K562 (cell line): ENCODE measurements around the gene VWC2. TPM values are rescaled to one million over a fixed set of nuclear protein-coding genes. Genes with fewer than 3 reads are reported as not detected.

Experiments
- ATAC-seq: fragments of 200-7000 bp; cut with Tn5 transposase; 3 replicates; pipeline ENCODE4 v1.9.1; 2020; ENCODE audit warnings: moderate library complexity
- BruUV-seq: library from RNA; stranded (reverse); fragments of 400-500 nt; replicated peaks from 2 replicates; lab custom pipeline; 2021; lab: Mats Ljungman, UMichigan
- CTCF ChIA-PET: fragments of 300-600 bp; formaldehyde crosslinking; extraction: SDS; loops from one replicate; lab custom pipeline; 2021; ENCODE audit warnings: low intra/inter-chr PET ratio; lab: Yijun Ruan, JAX
- POLR2A ChIA-PET: fragments of 300-600, 350-650 bp; sonication (Branson Sonifier 250); formaldehyde crosslinking; extraction: SDS; loops from one replicate; lab custom pipeline; 2021; ENCODE audit warnings: antibody characterized with exemption, inconsistent platforms; lab: Yijun Ruan, JAX
- DNase-seq, 4 experiments: peaks; one replicate each; pipeline versions ENCODE4 v3.0.0 to v3.0.0-alpha.2; 2011 to 2018; ENCODE audit warnings: low spot score in 3 of 4, mixed read lengths in 3 of 4; ENCODE audit errors: extremely low read depth in 1 of 4
- FAIRE-seq: peaks from 2 replicates; lab custom pipeline; 2011; peaks lifted over from hg19 to GRCh38; lab: Jason Lieb, UNC
- H2AFZ ChIP-seq: 2 replicates; pipeline ENCODE4 v1.6.0; 2011; ENCODE audit warnings: low read depth, low read length, control low read depth, inconsistent platforms
- H3K27ac ChIP-seq: fragments of 200-600 bp; 3 replicates; pipeline ENCODE4 v1.8.0; 2011; ENCODE audit warnings: low read depth, mild to moderate bottlenecking, control low read depth, inconsistent platforms, low read length, moderate library complexity, mixed read lengths; ENCODE audit errors: extremely low read depth
- H3K27me3 ChIP-seq, 2 experiments: fragments of 300-600 bp in 1 of 2; 2 replicates in 1 of 2; 3 replicates in 1 of 2; pipeline versions ENCODE4 v1.6.0 to v1.8.0; 2011; ENCODE audit warnings: inconsistent platforms in 2 of 2, low read length in 2 of 2, mild to moderate bottlenecking in 1 of 2, mixed read lengths in 1 of 2, moderate library complexity in 1 of 2; ENCODE audit not compliant: control insufficient read depth in 2 of 2, insufficient read depth in 2 of 2
- H3K36me3 ChIP-seq: fragments of 300-600 bp; 3 replicates; pipeline ENCODE4 v1.8.0; 2011; ENCODE audit warnings: mild to moderate bottlenecking, low read length, inconsistent platforms; ENCODE audit not compliant: control insufficient read depth, insufficient read depth
- H3K4me1 ChIP-seq, 2 experiments: fragments of 200-600 bp in 1 of 2; replicated peaks in 1 of 2; 2 replicates in 1 of 2; 3 replicates in 1 of 2; pipeline versions ENCODE4 v1.5.1 to v1.8.0; 2011; ENCODE audit warnings: inconsistent platforms in 2 of 2, low read length in 2 of 2, mild to moderate bottlenecking in 1 of 2, mixed read lengths in 1 of 2, moderate library complexity in 1 of 2; ENCODE audit not compliant: control insufficient read depth in 2 of 2, insufficient read depth in 2 of 2
- H3K4me2 ChIP-seq: 2 replicates; pipeline ENCODE4 v1.6.1; 2011; ENCODE audit warnings: low read length, control low read depth, inconsistent platforms, mixed read lengths; ENCODE audit not compliant: insufficient read depth
- H3K4me3 ChIP-seq: fragments of 200-600 bp; sonication (generic), shearing (Covaris generic); 2 replicates; pipeline ENCODE4 v1.5.1; 2016; ENCODE audit warnings: control low read depth, inconsistent platforms
- H3K79me2 ChIP-seq: fragments of 200-600 bp; 3 replicates; pipeline ENCODE4 v1.8.0; 2011; ENCODE audit warnings: low read length, inconsistent platforms; ENCODE audit not compliant: control insufficient read depth, insufficient read depth
- H3K9ac ChIP-seq, 2 experiments: 2 replicates each; pipeline versions ENCODE4 v1.6.0 to v1.6.1; 2011; ENCODE audit warnings: low read depth in 2 of 2, low read length in 2 of 2, control low read depth in 1 of 2, inconsistent platforms in 1 of 2, mild to moderate bottlenecking in 1 of 2, mixed read lengths in 1 of 2; ENCODE audit not compliant: insufficient read depth in 1 of 2
- H3K9me1 ChIP-seq: one replicate; pipeline ENCODE4 v1.6.0; 2011; ENCODE audit warnings: inconsistent platforms, mild to moderate bottlenecking, low read length, moderate library complexity; ENCODE audit not compliant: control insufficient read depth, insufficient read depth
- H3K9me3 ChIP-seq: replicated peaks from 2 replicates; pipeline ENCODE4 v1.5.1; 2011; ENCODE audit warnings: low read depth, low read length, inconsistent platforms; ENCODE audit not compliant: control insufficient read depth, insufficient read depth
- H4K20me1 ChIP-seq: replicated peaks from 2 replicates; pipeline ENCODE4 v1.6.1; 2011; ENCODE audit warnings: low read length, inconsistent platforms, mixed read lengths; ENCODE audit not compliant: control insufficient read depth, insufficient read depth
- CHD4 ChIP-seq: fragments of 200-600 bp; sonication (generic); IDR thresholded peaks from 3 replicates; pipeline ENCODE4 v1.6.1; 2012; ENCODE audit warnings: low read depth, mild to moderate bottlenecking, mixed read lengths, low read length, inconsistent platforms; ENCODE audit not compliant: insufficient read depth, insufficient replicate concordance, poor library complexity, severe bottlenecking
- CREB5 ChIP-seq: fragments of 250-450 bp; sonication (Bioruptor Pico); IDR thresholded peaks from 2 replicates; pipeline ENCODE4 v1.5.0; 2020; ENCODE audit warnings: mild to moderate bottlenecking
- GATAD2B ChIP-seq: fragments of 450-650 bp; IDR thresholded peaks from 2 replicates; pipeline ENCODE4 v1.6.1; 2017; ENCODE audit warnings: mild to moderate bottlenecking, borderline replicate concordance
- HEY1 ChIP-seq: fragments of 250-450 bp; sonication (Bioruptor Pico); IDR thresholded peaks from 2 replicates; pipeline ENCODE4 v1.5.0; 2020; ENCODE audit warnings: mild to moderate bottlenecking, moderate library complexity, borderline replicate concordance
- HOXB6 ChIP-seq: fragments of 250-450 bp; sonication (Bioruptor Pico); IDR thresholded peaks from 2 replicates; pipeline ENCODE4 v1.5.1; 2022; ENCODE audit warnings: mild to moderate bottlenecking, borderline replicate concordance
- KHSRP ChIP-seq: fragments of 450-650 bp; IDR thresholded peaks from 2 replicates; pipeline ENCODE4 v1.6.1; 2017
- MXD1 ChIP-seq: fragments of 250-450 bp; sonication (Bioruptor Pico); IDR thresholded peaks from 2 replicates; pipeline ENCODE4 v1.8.0; 2021; ENCODE audit warnings: borderline replicate concordance, mild to moderate bottlenecking, moderate library complexity; ENCODE audit not compliant: poor library complexity, severe bottlenecking
- PTRF ChIP-seq: fragments of 450-650 bp; IDR thresholded peaks from 2 replicates; pipeline ENCODE4 v1.6.1; 2016; ENCODE audit warnings: mild to moderate bottlenecking, missing genetic modification characterization, missing compliant biosample characterization
- WGBS: fragments of 100-300 bp; shearing (Covaris generic); methylation state at CpG from one replicate; pipeline ENCODE4 v1.1.6; 2016; ENCODE audit warnings: low coverage, mixed read lengths; ENCODE audit not compliant: insufficient coverage; ENCODE audit errors: missing lambda C conversion rate; 5-methylcytosine and 5-hydroxymethylcytosine counted together
- in situ Hi-C: fragments of 300-500 bp; cut with MboI; formaldehyde crosslinking; loops from 4 replicates; pipeline ENCODE4 v1.15.0; 2018; ENCODE audit warnings: inconsistent platforms, mixed read lengths
- intact Hi-C: fragments of 100-400 bp; cut with micrococcal nuclease; formaldehyde crosslinking; loops from 2 replicates; pipeline ENCODE4 v1.14.2; 2022
- polyA plus RNA-seq, 8 experiments: library from polyadenylated mRNA; depleted of rRNA in 4 of 8; stranded (reverse) in 5 of 8; unstranded in 3 of 8; fragments of >200 nt; fragmentation: Nextera tagmentation in 2 of 8; fragmentation: Illumina TruSeq in 1 of 8; extraction: Ambion mirVana in 2 of 8; extraction: Trizol in 1 of 8; gene quantifications; 2 replicates each; pipeline versions ENCODE4 v1.2.1 to v1.2.3, GENCODE V29; 2011 to 2014; ENCODE audit warnings: inconsistent platforms in 1 of 8, missing spikeins in 1 of 8
- total RNA-seq, 7 experiments: library from RNA; depleted of rRNA in 6 of 7; stranded (reverse); fragments of >200 nt in 6 of 7; fragmentation: Illumina TruSeq in 2 of 7; extraction: Trizol in 2 of 7; gene quantifications; 2 replicates each; pipeline versions ENCODE4 v1.2.1 to v1.2.3, GENCODE V29; 2011 to 2021; ENCODE audit warnings: low replicate concordance in 1 of 7

Gene VWC2
- total and polyA plus RNA-seq, 9 of the 15 experiments (the other 6 are each of a cell fraction or from before 2014, with no cell fraction given): not detected

- POLR2A ChIA-PET: no interaction called here
- 0% methylated on average over 2 of the region's 2 CpGs for WGBS
- Histone ChIP-seq H3K4me2 (no peak overlapping the region), H3K79me2 (no peaks in the 10 kb centered on the region), H3K9ac (no peak overlapping the region), H3K9me1 (no peaks in the 10 kb centered on the region), H3K4me3 (no peak overlapping the region), H3K9me3 (no peaks in the 10 kb centered on the region), H3K27me3 (no peaks in the 10 kb centered on the region), H3K27ac (no peak overlapping the region), H4K20me1 (no peaks in the 10 kb centered on the region), H3K4me1 (no peaks in the 10 kb centered on the region)
- ATAC-seq: no peak
- intact Hi-C loops: no loop called here
- BruUV-seq: no TSS peak
- FAIRE-seq: no peak
- DNase-seq: no peak
- TF ChIP-seq HEY1 (no peak), GATAD2B (no peak), KHSRP (no peak), CHD4 (no peak), HOXB6 (CRISPR knock-in tag) (no peak), PTRF (tag) (no peak), CREB5 (no peak), MXD1 (CRISPR knock-in tag) (no peak)
- TF ChIP-seq, all 486 proteins: peak for 0
- in situ Hi-C loops: no loop called here
- H3K36me3 ChIP-seq: no peaks in the 10 kb centered on the region
- CTCF ChIA-PET: no interaction called here
- no peak overlapping the region for H2AFZ ChIP-seq
These were observed 41.6 kb upstream of the VWC2 start for GRCh38 chr7:49731836-49732235.
